ENCODE data around the gene TSSK3. TPM values are rescaled to one million over a fixed set of nuclear protein-coding genes. Genes with fewer than 3 reads are reported as not detected.

The TSSK3 gene
- total RNA-seq, 1 experiment from 2014 or later = 1.6 TPM

- TF ChIP-seq ZNF274 (IDR thresholded peaks at IDR 0.05; ENCODE audit: low read depth, low read length) (no peak), EZH2phosphoT487 (IDR thresholded peaks at IDR 0.05; ENCODE audit: borderline replicate concordance) (no peak), SP1 (IDR thresholded peaks at IDR 0.05; ENCODE audit: low read depth) (no peak)
Observed at GRCh38 chr1:32406629-32407111, 44.3 kb downstream of the TSSK3 start (continued).

- Histone ChIP-seq H3K9ac (ENCODE audit: low read length) (no peak overlapping the region), H3K27me3 (ENCODE audit: insufficient read depth, low read length) (no peaks in the 10 kb centered on the region), H3K9me2 (ENCODE audit: insufficient read depth) (no peaks in the 10 kb centered on the region), H3K9me3 (ENCODE audit: control insufficient read depth in 1 of 2, insufficient read depth in 1 of 2, low read depth in 1 of 2, low read length in 2 of 2) (peaks cover 3 to 8% of the 10 kb centered on the region in 2 experiments; a peak in 1 of 4 replicates), H3K4me1 (ENCODE audit: control insufficient read depth in 1 of 2, insufficient read depth in 2 of 2, low read length in 2 of 2) (peaks cover 0 to 15% of the 10 kb centered on the region in 2 experiments; a peak in 2 of 4 replicates), H3K36me3 (ENCODE audit: control insufficient read depth in 1 of 2, insufficient read depth in 2 of 2, low read length in 2 of 2) (no peaks in the 10 kb centered on the region), H3K4me2 (ENCODE audit: low read length) (no peak overlapping the region), H4K20me1 (ENCODE audit: insufficient read depth) (no peaks in the 10 kb centered on the region), H2AFZ (ENCODE audit: low read depth, low read length, poor library complexity, severe bottlenecking) (no peak overlapping the region), H3K4me3 (replicated peaks in 1 of 2; ENCODE audit: low read depth in 1 of 2, low read length in 2 of 2) (no peak overlapping the region), H3K79me2 (ENCODE audit: insufficient read depth, low read length) (no peaks in the 10 kb centered on the region), H3K27ac (ENCODE audit: low read depth, low read length) (no peak overlapping the region)
- ChIA-PET CTCF (interaction anchor here (0.6 to 2.2 kb wide), 2 partner anchors 10 to 88 kb away, joined by 4 to 9 read pairs; no protein-coding TSS in a partner anchor), POLR2A (no interaction called here), RAD21 (ENCODE audit: low non-redundant PET in 1 of 2, low total read pairs in 2 of 2, uncharacterized antibody in 2 of 2, unreplicated experiment in 2 of 2) (no interaction called here)
- DNase-seq (ENCODE audit: low read depth, low spot score) (no peak), ATAC-seq (no peak)
- intact Hi-C loops (cut with micrococcal nuclease) = no loop called here
- no peak for TF ChIP-seq FOSL1 (IDR thresholded peaks at IDR 0.05; ENCODE audit: low read depth)
- TF ChIP-seq, protein P1, sequence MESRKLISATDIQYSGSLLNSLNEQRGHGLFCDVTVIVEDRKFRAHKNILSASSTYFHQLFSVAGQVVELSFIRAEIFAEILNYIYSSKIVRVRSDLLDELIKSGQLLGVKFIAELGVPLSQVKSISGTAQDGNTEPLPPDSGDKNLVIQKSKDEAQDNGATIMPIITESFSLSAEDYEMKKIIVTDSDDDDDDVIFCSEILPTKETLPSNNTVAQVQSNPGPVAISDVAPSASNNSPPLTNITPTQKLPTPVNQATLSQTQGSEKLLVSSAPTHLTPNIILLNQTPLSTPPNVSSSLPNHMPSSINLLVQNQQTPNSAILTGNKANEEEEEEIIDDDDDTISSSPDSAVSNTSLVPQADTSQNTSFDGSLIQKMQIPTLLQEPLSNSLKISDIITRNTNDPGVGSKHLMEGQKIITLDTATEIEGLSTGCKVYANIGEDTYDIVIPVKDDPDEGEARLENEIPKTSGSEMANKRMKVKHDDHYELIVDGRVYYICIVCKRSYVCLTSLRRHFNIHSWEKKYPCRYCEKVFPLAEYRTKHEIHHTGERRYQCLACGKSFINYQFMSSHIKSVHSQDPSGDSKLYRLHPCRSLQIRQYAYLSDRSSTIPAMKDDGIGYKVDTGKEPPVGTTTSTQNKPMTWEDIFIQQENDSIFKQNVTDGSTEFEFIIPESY (IDR thresholded peaks at IDR 0.05; ENCODE audit: extremely low read depth, insufficient replicate concordance, low read length) = no peak
- TF ChIP-seq ZFX (IDR thresholded peaks at IDR 0.05) = no peak
- TF ChIP-seq ELF1 (IDR thresholded peaks at IDR 0.05; ENCODE audit: borderline replicate concordance, low read depth) = no peak
- no peak for TF ChIP-seq CEBPB (IDR thresholded peaks at IDR 0.05; ENCODE audit: low read depth)
- TF ChIP-seq TCF7L2 (IDR thresholded peaks at IDR 0.05; ENCODE audit: borderline replicate concordance, extremely low read depth, insufficient read depth, insufficient read length) = no peak
- no peak for TF ChIP-seq JUND (IDR thresholded peaks at IDR 0.05)
- TF ChIP-seq, protein P2, sequence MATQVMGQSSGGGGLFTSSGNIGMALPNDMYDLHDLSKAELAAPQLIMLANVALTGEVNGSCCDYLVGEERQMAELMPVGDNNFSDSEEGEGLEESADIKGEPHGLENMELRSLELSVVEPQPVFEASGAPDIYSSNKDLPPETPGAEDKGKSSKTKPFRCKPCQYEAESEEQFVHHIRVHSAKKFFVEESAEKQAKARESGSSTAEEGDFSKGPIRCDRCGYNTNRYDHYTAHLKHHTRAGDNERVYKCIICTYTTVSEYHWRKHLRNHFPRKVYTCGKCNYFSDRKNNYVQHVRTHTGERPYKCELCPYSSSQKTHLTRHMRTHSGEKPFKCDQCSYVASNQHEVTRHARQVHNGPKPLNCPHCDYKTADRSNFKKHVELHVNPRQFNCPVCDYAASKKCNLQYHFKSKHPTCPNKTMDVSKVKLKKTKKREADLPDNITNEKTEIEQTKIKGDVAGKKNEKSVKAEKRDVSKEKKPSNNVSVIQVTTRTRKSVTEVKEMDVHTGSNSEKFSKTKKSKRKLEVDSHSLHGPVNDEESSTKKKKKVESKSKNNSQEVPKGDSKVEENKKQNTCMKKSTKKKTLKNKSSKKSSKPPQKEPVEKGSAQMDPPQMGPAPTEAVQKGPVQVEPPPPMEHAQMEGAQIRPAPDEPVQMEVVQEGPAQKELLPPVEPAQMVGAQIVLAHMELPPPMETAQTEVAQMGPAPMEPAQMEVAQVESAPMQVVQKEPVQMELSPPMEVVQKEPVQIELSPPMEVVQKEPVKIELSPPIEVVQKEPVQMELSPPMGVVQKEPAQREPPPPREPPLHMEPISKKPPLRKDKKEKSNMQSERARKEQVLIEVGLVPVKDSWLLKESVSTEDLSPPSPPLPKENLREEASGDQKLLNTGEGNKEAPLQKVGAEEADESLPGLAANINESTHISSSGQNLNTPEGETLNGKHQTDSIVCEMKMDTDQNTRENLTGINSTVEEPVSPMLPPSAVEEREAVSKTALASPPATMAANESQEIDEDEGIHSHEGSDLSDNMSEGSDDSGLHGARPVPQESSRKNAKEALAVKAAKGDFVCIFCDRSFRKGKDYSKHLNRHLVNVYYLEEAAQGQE (IDR thresholded peaks at IDR 0.05; ENCODE audit: low read depth) = no peak
- no peak for TF ChIP-seq EZH2 (IDR thresholded peaks at IDR 0.05)
- no peak for TF ChIP-seq EGR1 (IDR thresholded peaks at IDR 0.05; ENCODE audit: low read depth)
- TF ChIP-seq POLR2AphosphoS5 (IDR thresholded peaks at IDR 0.05; ENCODE audit: low read depth, low read length) = no peak
- no peak for TF ChIP-seq POLR2A (IDR thresholded peaks at IDR 0.05; ENCODE audit: borderline replicate concordance, extremely low read depth, insufficient read depth, insufficient read length)
- no TSS peak for BruUV-seq (replicated peaks)
Observed at GRCh38 chr1:32411261-32411660, 48.9 kb downstream of the TSSK3 start.

Data from HCT116 (cell line).